HepG2 (cell line): ENCODE measurements around the gene HIGD1C.

Source experiments
- HDAC2 ChIP-seq: sonication (generic); formaldehyde crosslinking; IDR thresholded peaks from 2 replicates; pipeline ENCODE4 v1.4.0; 2020; ENCODE audit warnings: missing genetic modification reagents
- RFX5 ChIP-seq: IDR thresholded peaks from 2 replicates; pipeline ENCODE4 v1.6.1; 2011; ENCODE audit warnings: low read depth, low read length, improper control_type of control experiment
- ZBTB42 ChIP-seq: sonication (generic); formaldehyde crosslinking; IDR thresholded peaks from 2 replicates; pipeline ENCODE4 v1.5.0; 2020; ENCODE audit warnings: mild to moderate bottlenecking, missing genetic modification reagents
- ZFX ChIP-seq: sonication (generic); formaldehyde crosslinking; IDR thresholded peaks from 2 replicates; pipeline ENCODE4 v1.4.0; 2020; ENCODE audit warnings: mild to moderate bottlenecking, low read depth, missing genetic modification reagents, moderate library complexity
- ZNF367 ChIP-seq: sonication (generic); formaldehyde crosslinking; IDR thresholded peaks from 2 replicates; pipeline ENCODE4 v1.4.0; 2020; ENCODE audit warnings: missing genetic modification reagents, borderline replicate concordance
- TF ChIP-seq, protein P1 (sequence below): sonication (generic); formaldehyde crosslinking; IDR thresholded peaks from 2 replicates; pipeline ENCODE4 v1.5.0; 2020; ENCODE audit warnings: missing genetic modification reagents, mild to moderate bottlenecking, borderline replicate concordance
- TF ChIP-seq, protein P2 (sequence below): sonication (generic); formaldehyde crosslinking; IDR thresholded peaks from 2 replicates; pipeline ENCODE4 v1.5.0; 2020; ENCODE audit warnings: mild to moderate bottlenecking, missing genetic modification reagents, moderate library complexity

DNA sequence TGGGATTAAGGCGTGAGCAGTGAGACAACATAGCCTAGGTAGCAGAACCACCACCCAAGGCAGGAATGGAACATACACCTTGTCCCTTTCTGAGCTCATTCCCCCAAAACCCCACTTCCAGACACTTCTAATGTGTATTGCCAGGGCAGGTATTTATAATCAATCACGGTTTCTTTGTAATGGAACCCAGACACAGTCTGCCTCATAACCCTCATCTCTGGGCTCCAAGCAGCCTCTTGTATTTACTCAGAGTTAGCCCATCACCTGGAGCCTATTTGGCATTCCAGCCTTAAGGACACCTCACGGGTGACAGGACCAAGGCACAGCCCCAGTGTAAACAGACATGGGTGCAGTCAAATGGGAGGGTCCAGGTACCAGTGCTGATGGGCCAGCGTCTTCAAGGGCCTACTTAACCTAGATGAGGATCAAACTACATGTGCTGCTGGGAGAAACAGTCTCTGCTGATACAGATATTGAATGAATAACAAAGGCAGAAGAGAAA, 2.5 kb upstream of the HIGD1C start:
- TF ChIP-seq, protein P1, sequence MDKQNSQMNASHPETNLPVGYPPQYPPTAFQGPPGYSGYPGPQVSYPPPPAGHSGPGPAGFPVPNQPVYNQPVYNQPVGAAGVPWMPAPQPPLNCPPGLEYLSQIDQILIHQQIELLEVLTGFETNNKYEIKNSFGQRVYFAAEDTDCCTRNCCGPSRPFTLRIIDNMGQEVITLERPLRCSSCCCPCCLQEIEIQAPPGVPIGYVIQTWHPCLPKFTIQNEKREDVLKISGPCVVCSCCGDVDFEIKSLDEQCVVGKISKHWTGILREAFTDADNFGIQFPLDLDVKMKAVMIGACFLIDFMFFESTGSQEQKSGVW (CRISPR knock-in tag): no peak
- TF ChIP-seq, protein P2, sequence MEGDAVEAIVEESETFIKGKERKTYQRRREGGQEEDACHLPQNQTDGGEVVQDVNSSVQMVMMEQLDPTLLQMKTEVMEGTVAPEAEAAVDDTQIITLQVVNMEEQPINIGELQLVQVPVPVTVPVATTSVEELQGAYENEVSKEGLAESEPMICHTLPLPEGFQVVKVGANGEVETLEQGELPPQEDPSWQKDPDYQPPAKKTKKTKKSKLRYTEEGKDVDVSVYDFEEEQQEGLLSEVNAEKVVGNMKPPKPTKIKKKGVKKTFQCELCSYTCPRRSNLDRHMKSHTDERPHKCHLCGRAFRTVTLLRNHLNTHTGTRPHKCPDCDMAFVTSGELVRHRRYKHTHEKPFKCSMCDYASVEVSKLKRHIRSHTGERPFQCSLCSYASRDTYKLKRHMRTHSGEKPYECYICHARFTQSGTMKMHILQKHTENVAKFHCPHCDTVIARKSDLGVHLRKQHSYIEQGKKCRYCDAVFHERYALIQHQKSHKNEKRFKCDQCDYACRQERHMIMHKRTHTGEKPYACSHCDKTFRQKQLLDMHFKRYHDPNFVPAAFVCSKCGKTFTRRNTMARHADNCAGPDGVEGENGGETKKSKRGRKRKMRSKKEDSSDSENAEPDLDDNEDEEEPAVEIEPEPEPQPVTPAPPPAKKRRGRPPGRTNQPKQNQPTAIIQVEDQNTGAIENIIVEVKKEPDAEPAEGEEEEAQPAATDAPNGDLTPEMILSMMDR (CRISPR knock-in tag): no peak
- TF ChIP-seq ZFX (CRISPR knock-in tag): no peak
- no peak for TF ChIP-seq ZBTB42 (CRISPR knock-in tag)
- TF ChIP-seq RFX5: no peak
- no peak for TF ChIP-seq ZNF367 (CRISPR knock-in tag)
- no peak for TF ChIP-seq HDAC2
